Measurements from ENCODE around the gene SINHCAF.

- TF ChIP-seq CTCF (IDR thresholded peaks at IDR 0.05; ENCODE audit: insufficient read depth, low read depth, low read length) (peak; percentile 7), EZH2 (IDR thresholded peaks at IDR 0.05; ENCODE audit: insufficient read depth, low read length) (no peak)
Measured at GRCh38 chr12:31245822-31246469, 80.0 kb downstream of the SINHCAF start.

Data from astrocyte (in vitro differentiated cells and primary cell).